Measurements from ENCODE around the gene GAB2.
A peak's percentile ranks its signal among the peaks of the same experiment; 100 is the strongest.

The GAB2 gene

GRCh38 chr11:78354408-78355308 lies 63.0 kb downstream of the GAB2 start:
- Mint-ChIP-seq H3K27me3 (peaks cover 2% of the 10 kb centered on the region), H3K27ac (no peak overlapping the region), H3K4me3 (no peak overlapping the region), H3K36me3 (ENCODE audit: low read depth) (no peaks in the 10 kb centered on the region), H3K4me1 (ENCODE audit: low read depth) (peaks cover 11% of the 10 kb centered on the region), H3K9me3 (no peaks in the 10 kb centered on the region)
- no peak for DNase-seq

- peaks cover 5% of the 10 kb centered on the region for H3K27me3 Mint-ChIP-seq
- H3K36me3 Mint-ChIP-seq (ENCODE audit: low read depth), result no peaks in the 10 kb centered on the region
- DNase-seq, result no peak
- no peak overlapping the region for H3K27ac Mint-ChIP-seq
- H3K4me1 Mint-ChIP-seq (ENCODE audit: low read depth), result peaks cover 14% of the 10 kb centered on the region
- no peaks in the 10 kb centered on the region for H3K9me3 Mint-ChIP-seq
- no peak overlapping the region for H3K4me3 Mint-ChIP-seq
Measured at GRCh38 chr11:78351979-78352841, 65.4 kb downstream of the GAB2 start.

GRCh38 chr11:78351193-78351592 lies 66.4 kb downstream of the GAB2 start:
- H3K4me1 Mint-ChIP-seq (ENCODE audit: low read depth), result peaks cover 14% of the 10 kb centered on the region
- H3K27me3 Mint-ChIP-seq, result peaks cover 10% of the 10 kb centered on the region
- no peak for DNase-seq
- H3K36me3 Mint-ChIP-seq (ENCODE audit: low read depth), result no peaks in the 10 kb centered on the region
- no peak overlapping the region for H3K27ac Mint-ChIP-seq
- no peaks in the 10 kb centered on the region for H3K9me3 Mint-ChIP-seq
- H3K4me3 Mint-ChIP-seq, result no peak overlapping the region

DNA sequence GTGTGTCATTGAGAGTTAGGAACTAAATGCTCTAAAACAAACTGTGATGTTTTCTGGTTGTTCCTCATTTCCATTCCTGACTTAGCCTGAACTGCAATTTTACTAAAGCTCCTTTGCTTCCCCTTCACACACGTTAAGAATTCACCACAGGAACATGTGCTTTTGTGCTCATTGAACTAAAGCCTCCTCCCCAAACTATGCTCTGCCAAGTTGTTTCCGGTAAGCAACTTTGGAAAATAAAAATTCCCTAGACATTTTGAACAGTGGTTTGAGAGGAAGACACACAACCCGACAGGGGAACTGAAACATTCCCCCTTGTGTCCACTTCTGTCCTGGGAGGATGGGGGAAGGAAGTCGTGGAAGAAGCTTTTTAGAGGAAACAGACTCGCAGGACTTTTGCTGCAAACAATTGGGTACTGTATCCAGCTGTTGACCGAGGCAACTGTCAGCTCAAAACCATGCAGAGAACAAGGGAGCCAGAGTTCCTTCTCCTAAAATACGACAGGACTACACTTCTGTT lies 66.9 kb downstream of the GAB2 start:
- H3K4me3 Mint-ChIP-seq, result no peak overlapping the region
- no peaks in the 10 kb centered on the region for H3K9me3 Mint-ChIP-seq

GRCh38 chr11:78350091-78350645 lies 67.5 kb downstream of the GAB2 start:
- Mint-ChIP-seq H3K4me1 (ENCODE audit: low read depth) (peaks cover 14% of the 10 kb centered on the region), H3K27ac (peak overlapping the region; percentile 49)
- no peak for DNase-seq

More for the DNA sequence above, 66.9 kb downstream of the GAB2 start:
- Mint-ChIP-seq H3K27ac (no peak overlapping the region), H3K4me1 (ENCODE audit: low read depth) (peaks cover 14% of the 10 kb centered on the region), H3K36me3 (ENCODE audit: low read depth) (no peaks in the 10 kb centered on the region), H3K27me3 (peaks cover 12% of the 10 kb centered on the region)
- no peak for DNase-seq

DNA sequence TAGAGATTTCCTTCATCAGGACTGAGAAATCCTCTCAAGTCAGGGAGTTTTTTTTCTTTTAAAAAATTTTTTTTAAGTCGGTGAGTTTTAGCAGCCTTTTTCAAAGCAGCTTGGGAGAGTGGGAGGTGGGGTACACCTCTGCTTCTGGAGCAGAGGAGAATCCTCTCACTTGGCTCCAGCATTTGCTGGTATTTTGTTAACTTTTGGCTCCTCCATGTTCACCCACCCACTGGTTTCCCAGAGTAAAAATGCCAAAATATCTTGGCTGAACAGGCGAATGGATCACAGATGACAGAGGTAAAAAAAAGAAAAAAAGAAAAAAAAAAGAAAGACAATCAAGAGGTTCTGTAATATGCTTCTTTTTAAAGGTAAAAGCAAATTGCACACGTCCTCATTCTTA lies 68.0 kb downstream of the GAB2 start:
- no peaks in the 10 kb centered on the region for H3K36me3 Mint-ChIP-seq (ENCODE audit: low read depth)
- H3K27ac Mint-ChIP-seq, result no peak overlapping the region
- H3K4me3 Mint-ChIP-seq, result no peak overlapping the region

More at GRCh38 chr11:78350091-78350645, 67.5 kb downstream of the GAB2 start:
- Mint-ChIP-seq H3K27me3 (peaks cover 15% of the 10 kb centered on the region), H3K36me3 (ENCODE audit: low read depth) (no peaks in the 10 kb centered on the region), H3K9me3 (no peaks in the 10 kb centered on the region), H3K4me3 (no peak overlapping the region)

GRCh38 chr11:78349114-78349513 lies 68.5 kb downstream of the GAB2 start:
- peaks cover 16% of the 10 kb centered on the region for H3K27me3 Mint-ChIP-seq
- DNase-seq, result no peak
- peaks cover 16% of the 10 kb centered on the region for H3K4me1 Mint-ChIP-seq (ENCODE audit: low read depth)
- H3K36me3 Mint-ChIP-seq (ENCODE audit: low read depth), result no peaks in the 10 kb centered on the region
- no peak overlapping the region for H3K27ac Mint-ChIP-seq
- H3K9me3 Mint-ChIP-seq, result no peaks in the 10 kb centered on the region
- no peak overlapping the region for H3K4me3 Mint-ChIP-seq

More for the DNA sequence above, 68.0 kb downstream of the GAB2 start:
- H3K27me3 Mint-ChIP-seq, result peaks cover 16% of the 10 kb centered on the region
- H3K4me1 Mint-ChIP-seq (ENCODE audit: low read depth), result peaks cover 14% of the 10 kb centered on the region
- DNase-seq, result no peak
- H3K9me3 Mint-ChIP-seq, result no peaks in the 10 kb centered on the region

DNA sequence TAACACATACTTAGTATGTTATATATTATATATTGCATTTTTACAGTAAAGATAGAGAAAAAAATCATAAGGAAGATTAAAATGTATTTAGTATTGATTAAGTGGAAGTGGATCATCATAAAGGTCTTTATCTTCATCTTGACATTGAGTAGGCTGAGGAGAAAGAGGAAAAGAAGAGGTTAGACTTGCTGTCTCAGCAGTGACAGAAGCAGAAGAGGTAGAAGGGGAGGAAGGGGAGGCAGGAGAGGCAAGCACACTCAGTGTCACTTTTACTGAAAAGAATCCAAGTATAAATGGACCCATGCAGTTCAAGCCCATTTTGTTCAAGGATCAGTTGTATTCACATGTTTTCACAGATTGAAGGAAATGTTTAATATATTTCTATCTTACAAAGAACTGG lies 69.7 kb downstream of the GAB2 start:
- Mint-ChIP-seq H3K36me3 (ENCODE audit: low read depth) (no peaks in the 10 kb centered on the region), H3K27me3 (peaks cover 16% of the 10 kb centered on the region), H3K4me1 (ENCODE audit: low read depth) (peaks cover 20% of the 10 kb centered on the region), H3K27ac (no peak overlapping the region), H3K4me3 (no peak overlapping the region), H3K9me3 (no peaks in the 10 kb centered on the region)
- no peak for DNase-seq

- no peak for DNase-seq
- Mint-ChIP-seq H3K27ac (no peak overlapping the region), H3K9me3 (no peaks in the 10 kb centered on the region), H3K4me1 (ENCODE audit: low read depth) (peaks cover 20% of the 10 kb centered on the region), H3K4me3 (no peak overlapping the region), H3K27me3 (peaks cover 16% of the 10 kb centered on the region), H3K36me3 (ENCODE audit: low read depth) (no peaks in the 10 kb centered on the region)
Measured at GRCh38 chr11:78346799-78347198, 70.8 kb downstream of the GAB2 start.

DNA sequence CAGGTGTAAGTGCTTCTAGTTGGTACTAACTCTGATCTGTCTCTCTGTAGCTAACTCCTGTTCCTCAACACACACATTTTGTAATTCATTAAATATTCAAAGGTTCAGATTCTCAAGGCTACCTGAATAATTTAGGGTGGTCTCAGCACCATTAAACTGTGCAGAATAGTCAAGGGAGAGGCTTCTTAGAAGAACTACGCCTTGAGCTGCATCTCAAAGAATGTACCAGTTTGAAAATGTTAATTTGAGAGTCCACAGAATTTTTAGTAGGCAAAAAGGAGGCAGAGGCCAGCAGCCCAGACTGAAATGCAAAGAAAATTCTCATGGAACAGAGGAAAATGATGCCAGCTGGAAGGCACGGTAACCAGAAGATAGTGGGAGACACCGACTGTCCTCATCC lies 72.2 kb downstream of the GAB2 start:
- no peak for DNase-seq
- peaks cover 16% of the 10 kb centered on the region for H3K27me3 Mint-ChIP-seq
- no peaks in the 10 kb centered on the region for H3K9me3 Mint-ChIP-seq
- peaks cover 21% of the 10 kb centered on the region for H3K4me1 Mint-ChIP-seq (ENCODE audit: low read depth)
- no peak overlapping the region for H3K4me3 Mint-ChIP-seq
- H3K36me3 Mint-ChIP-seq (ENCODE audit: low read depth), result no peaks in the 10 kb centered on the region
- no peak overlapping the region for H3K27ac Mint-ChIP-seq

DNA sequence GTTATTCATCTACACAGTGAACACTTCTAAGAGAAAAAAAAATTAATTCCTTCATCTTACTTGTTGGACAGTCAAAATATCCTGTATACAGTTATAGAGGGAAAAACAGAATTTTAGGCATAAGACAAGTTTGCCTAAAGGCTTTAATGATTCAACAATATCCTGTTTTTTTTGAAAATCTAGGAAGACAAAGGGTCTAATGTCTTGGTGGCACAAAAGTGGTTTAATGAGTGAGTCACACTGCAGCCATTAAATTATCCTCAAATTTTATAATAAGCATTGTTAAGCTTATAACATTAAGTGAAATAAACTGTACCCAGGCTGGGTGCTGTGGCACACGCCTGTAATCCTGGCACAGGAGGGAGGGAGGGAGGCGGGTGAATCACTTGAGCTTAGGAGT lies 72.9 kb downstream of the GAB2 start:
- DNase-seq, result no peak
- Mint-ChIP-seq H3K27me3 (peaks cover 17% of the 10 kb centered on the region), H3K9me3 (no peaks in the 10 kb centered on the region), H3K36me3 (ENCODE audit: low read depth) (no peaks in the 10 kb centered on the region), H3K4me1 (ENCODE audit: low read depth) (peaks cover 22% of the 10 kb centered on the region), H3K27ac (no peak overlapping the region), H3K4me3 (no peak overlapping the region)

- no peaks in the 10 kb centered on the region for H3K36me3 Mint-ChIP-seq (ENCODE audit: low read depth)
- no peaks in the 10 kb centered on the region for H3K9me3 Mint-ChIP-seq
- DNase-seq, result no peak
- H3K4me3 Mint-ChIP-seq, result no peak overlapping the region
- H3K27ac Mint-ChIP-seq, result no peak overlapping the region
- peaks cover 17% of the 10 kb centered on the region for H3K27me3 Mint-ChIP-seq
- peaks cover 28% of the 10 kb centered on the region for H3K4me1 Mint-ChIP-seq (ENCODE audit: low read depth)
Measured at GRCh38 chr11:78344094-78344493, 73.5 kb downstream of the GAB2 start.

DNA sequence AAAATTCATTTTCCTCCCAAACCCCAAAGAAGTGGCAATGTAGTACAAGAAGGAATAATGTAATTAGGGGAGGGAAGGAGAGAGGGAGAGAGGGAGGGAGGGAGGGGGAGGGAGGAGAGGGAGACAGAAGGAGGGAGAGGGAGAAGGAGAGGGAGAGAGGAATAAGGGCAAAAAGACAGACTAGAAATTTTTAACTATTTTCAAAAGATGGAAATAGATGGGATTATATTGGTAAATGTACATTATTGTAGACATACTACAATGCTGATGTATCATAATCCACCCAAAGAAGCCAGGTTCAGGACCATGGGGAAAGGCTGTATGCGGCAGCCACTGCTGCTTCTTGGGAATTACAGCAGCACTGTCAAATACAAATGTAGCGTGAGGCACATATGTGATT lies 74.3 kb downstream of the GAB2 start:
- Mint-ChIP-seq H3K27ac (no peak overlapping the region), H3K36me3 (ENCODE audit: low read depth) (no peaks in the 10 kb centered on the region), H3K4me1 (ENCODE audit: low read depth) (peaks cover 25% of the 10 kb centered on the region), H3K4me3 (no peak overlapping the region), H3K9me3 (no peaks in the 10 kb centered on the region), H3K27me3 (peaks cover 13% of the 10 kb centered on the region)
- no peak for DNase-seq

GRCh38 chr11:78341841-78342240 lies 75.8 kb downstream of the GAB2 start:
- Mint-ChIP-seq H3K4me1 (ENCODE audit: low read depth) (peaks cover 25% of the 10 kb centered on the region), H3K36me3 (ENCODE audit: low read depth) (no peaks in the 10 kb centered on the region)

More at GRCh38 chr11:78341841-78342240, 75.8 kb downstream of the GAB2 start:
- Mint-ChIP-seq H3K27ac (no peak overlapping the region), H3K27me3 (peaks cover 10% of the 10 kb centered on the region), H3K4me3 (no peak overlapping the region), H3K9me3 (no peaks in the 10 kb centered on the region)
- DNase-seq, result no peak
